Measurements from ENCODE around the gene ADARB1.

Gene ADARB1

DNA sequence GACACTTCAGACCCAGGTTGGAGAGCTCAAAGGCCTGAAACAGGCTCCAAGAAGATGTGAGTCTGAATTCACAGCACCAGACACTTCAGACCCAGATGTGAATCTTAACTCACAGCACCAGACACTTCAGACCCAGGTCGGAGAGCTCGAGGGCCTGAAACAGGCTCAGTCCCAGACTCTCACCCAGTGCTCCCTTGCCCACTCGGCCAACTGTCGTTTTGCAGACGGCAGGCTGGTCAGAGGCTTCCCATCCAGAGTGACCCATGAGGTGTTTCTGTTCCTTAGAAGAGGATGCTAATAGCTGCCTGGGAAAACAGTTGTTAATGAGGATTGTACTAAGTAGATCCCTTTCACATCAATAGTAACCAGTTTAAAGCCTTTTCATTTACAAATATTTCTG lies 88.4 kb downstream of the ADARB1 start:
- H2AFZ ChIP-seq (ENCODE audit: low read length) = no peak overlapping the region
- no peaks in the 10 kb centered on the region for H3K9me2 ChIP-seq (ENCODE audit: low read depth, low read length)
- no peaks in the 10 kb centered on the region for H3K4me1 ChIP-seq (ENCODE audit: insufficient read depth, low read length, severe bottlenecking)
- no peak overlapping the region for H3K9ac ChIP-seq (ENCODE audit: low read length)
- H3K4me2 ChIP-seq (ENCODE audit: low read length) = no peak overlapping the region
- no peak overlapping the region for H3K4me3 ChIP-seq (ENCODE audit: low read depth, low read length, poor library complexity, severe bottlenecking)
- H3K27me3 ChIP-seq (ENCODE audit: insufficient read depth, low read length) = no peaks in the 10 kb centered on the region; the same call in 1 of the 2 replicates
- no peak overlapping the region for H3K27ac ChIP-seq (ENCODE audit: low read depth, low read length, poor library complexity, severe bottlenecking)
- no peaks in the 10 kb centered on the region for H3K36me3 ChIP-seq (ENCODE audit: insufficient read depth, low read length)
- H3F3A ChIP-seq (ENCODE audit: insufficient read depth, low read length) = no peaks in the 10 kb centered on the region
- no peak for TF ChIP-seq EZH2 (IDR thresholded peaks at IDR 0.05; ENCODE audit: borderline replicate concordance, low read length)
- no peaks in the 10 kb centered on the region for H3K79me2 ChIP-seq (ENCODE audit: insufficient read depth, low read length)
- H3K9me3 ChIP-seq (ENCODE audit: low read length) = no peaks in the 10 kb centered on the region
- no peaks in the 10 kb centered on the region for H4K20me1 ChIP-seq (ENCODE audit: insufficient read depth, low read length)

DNA sequence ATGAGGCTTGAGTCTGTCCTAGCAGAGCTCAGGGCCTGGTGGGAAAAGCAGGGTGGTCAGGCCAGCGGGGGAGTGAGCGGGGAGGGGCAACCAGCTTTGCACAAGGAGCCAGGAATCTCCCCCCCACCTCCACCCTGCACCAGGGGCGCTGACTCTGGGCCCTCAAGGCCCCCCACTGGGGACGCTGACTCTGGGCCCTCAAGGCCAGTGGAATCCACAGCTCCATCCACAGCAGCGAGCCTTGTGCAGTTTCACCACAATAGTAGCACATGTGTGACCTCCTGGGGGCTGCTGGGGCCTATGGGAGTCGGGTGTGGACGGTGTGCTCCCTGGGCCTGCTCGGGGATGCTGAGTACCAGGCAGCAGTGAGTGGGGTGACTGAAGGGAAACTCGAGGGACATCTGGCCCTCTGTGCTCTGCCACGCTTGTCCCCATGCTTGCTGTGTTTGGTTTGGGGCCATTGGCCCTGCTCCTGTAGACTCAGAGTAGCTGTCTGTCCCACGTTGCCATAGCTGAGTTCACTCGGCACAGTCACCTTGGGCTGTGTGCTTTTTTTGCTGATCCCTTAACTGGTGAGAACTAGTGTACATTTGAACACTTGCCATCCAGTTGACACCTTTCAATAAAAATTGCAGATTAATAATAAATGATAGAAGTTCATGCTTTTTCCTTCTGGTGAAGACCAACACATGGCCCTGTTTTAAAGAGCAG lies 89.2 kb downstream of the ADARB1 start:
- Histone ChIP-seq H3K9me2 (ENCODE audit: low read depth, low read length) (no peaks in the 10 kb centered on the region), H4K20me1 (ENCODE audit: insufficient read depth, low read length) (no peaks in the 10 kb centered on the region), H3K9me3 (ENCODE audit: low read length) (no peaks in the 10 kb centered on the region), H3K27ac (ENCODE audit: low read depth, low read length, poor library complexity, severe bottlenecking) (no peak overlapping the region), H3K9ac (ENCODE audit: low read length) (no peak overlapping the region), H3K4me2 (ENCODE audit: low read length) (no peak overlapping the region), H3K27me3 (ENCODE audit: insufficient read depth, low read length) (no peaks in the 10 kb centered on the region; the same call in 1 of the 2 replicates), H3F3A (ENCODE audit: insufficient read depth, low read length) (no peaks in the 10 kb centered on the region), H3K4me3 (ENCODE audit: low read depth, low read length, poor library complexity, severe bottlenecking) (no peak overlapping the region), H3K79me2 (ENCODE audit: insufficient read depth, low read length) (no peaks in the 10 kb centered on the region), H2AFZ (ENCODE audit: low read length) (no peak overlapping the region), H3K4me1 (ENCODE audit: insufficient read depth, low read length, severe bottlenecking) (no peaks in the 10 kb centered on the region), H3K36me3 (ENCODE audit: insufficient read depth, low read length) (no peaks in the 10 kb centered on the region)
- TF ChIP-seq, protein P1, sequence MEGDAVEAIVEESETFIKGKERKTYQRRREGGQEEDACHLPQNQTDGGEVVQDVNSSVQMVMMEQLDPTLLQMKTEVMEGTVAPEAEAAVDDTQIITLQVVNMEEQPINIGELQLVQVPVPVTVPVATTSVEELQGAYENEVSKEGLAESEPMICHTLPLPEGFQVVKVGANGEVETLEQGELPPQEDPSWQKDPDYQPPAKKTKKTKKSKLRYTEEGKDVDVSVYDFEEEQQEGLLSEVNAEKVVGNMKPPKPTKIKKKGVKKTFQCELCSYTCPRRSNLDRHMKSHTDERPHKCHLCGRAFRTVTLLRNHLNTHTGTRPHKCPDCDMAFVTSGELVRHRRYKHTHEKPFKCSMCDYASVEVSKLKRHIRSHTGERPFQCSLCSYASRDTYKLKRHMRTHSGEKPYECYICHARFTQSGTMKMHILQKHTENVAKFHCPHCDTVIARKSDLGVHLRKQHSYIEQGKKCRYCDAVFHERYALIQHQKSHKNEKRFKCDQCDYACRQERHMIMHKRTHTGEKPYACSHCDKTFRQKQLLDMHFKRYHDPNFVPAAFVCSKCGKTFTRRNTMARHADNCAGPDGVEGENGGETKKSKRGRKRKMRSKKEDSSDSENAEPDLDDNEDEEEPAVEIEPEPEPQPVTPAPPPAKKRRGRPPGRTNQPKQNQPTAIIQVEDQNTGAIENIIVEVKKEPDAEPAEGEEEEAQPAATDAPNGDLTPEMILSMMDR (IDR thresholded peaks at IDR 0.05; ENCODE audit: low read length) = no peak
- no peak for TF ChIP-seq EZH2 (IDR thresholded peaks at IDR 0.05; ENCODE audit: borderline replicate concordance, low read length)

DNA sequence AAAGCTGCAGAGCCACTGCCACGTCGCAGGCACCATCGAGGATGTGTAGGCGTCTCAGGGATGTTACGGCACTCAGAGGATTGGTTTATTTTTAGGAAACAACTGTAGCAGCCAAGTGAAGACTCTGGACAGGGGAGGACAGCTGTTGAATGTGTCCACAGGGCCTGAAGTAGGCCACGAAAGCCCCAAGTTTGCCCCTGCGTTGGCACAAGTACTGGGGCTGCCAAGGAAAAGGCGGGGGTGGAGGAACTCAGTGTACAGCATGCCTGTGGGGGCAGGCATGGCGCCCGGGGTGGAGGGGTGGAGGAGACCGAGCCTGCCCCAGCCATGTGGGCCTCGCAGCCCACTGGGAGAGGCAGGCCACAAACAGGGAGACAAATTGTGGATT lies 89.7 kb downstream of the ADARB1 start:
- Histone ChIP-seq H3K36me3 (ENCODE audit: insufficient read depth, low read length) (no peaks in the 10 kb centered on the region), H3K27me3 (ENCODE audit: insufficient read depth, low read length) (no peaks in the 10 kb centered on the region; the same call in 1 of the 2 replicates), H2AFZ (ENCODE audit: low read length) (no peak overlapping the region), H3K4me1 (ENCODE audit: insufficient read depth, low read length, severe bottlenecking) (no peaks in the 10 kb centered on the region), H3F3A (ENCODE audit: insufficient read depth, low read length) (no peaks in the 10 kb centered on the region), H3K9ac (ENCODE audit: low read length) (no peak overlapping the region), H3K4me3 (ENCODE audit: low read depth, low read length, poor library complexity, severe bottlenecking) (no peak overlapping the region), H3K4me2 (ENCODE audit: low read length) (no peak overlapping the region), H3K9me3 (ENCODE audit: low read length) (no peaks in the 10 kb centered on the region), H3K9me2 (ENCODE audit: low read depth, low read length) (no peaks in the 10 kb centered on the region), H4K20me1 (ENCODE audit: insufficient read depth, low read length) (no peaks in the 10 kb centered on the region), H3K79me2 (ENCODE audit: insufficient read depth, low read length) (no peaks in the 10 kb centered on the region), H3K27ac (ENCODE audit: low read depth, low read length, poor library complexity, severe bottlenecking) (no peak overlapping the region)
- TF ChIP-seq, protein P1 (IDR thresholded peaks at IDR 0.05; ENCODE audit: low read length) = no peak
- no peak for TF ChIP-seq EZH2 (IDR thresholded peaks at IDR 0.05; ENCODE audit: borderline replicate concordance, low read length)

DNA sequence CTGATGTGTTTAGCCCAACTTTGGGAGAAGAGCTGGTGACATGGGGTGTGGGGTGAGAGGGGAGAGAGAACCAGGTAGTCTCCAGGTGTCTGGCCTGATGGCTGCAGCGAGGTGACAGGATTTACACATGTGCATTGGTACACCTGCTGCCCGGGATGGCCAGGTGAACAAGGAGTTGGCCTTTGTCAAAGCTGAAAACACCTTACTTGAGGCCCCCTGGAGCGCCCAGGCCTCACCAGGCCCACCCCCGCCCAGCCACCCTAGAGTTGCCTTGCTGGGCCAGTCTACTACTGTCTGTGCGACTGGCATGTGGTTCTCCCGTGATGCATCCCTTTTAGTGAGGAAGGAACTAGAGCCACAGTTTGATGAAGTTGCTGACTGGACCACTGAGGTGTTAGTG lies 90.5 kb downstream of the ADARB1 start:
- TF ChIP-seq, protein P1 (IDR thresholded peaks at IDR 0.05; ENCODE audit: low read length) = no peak
- no peak for TF ChIP-seq EZH2 (IDR thresholded peaks at IDR 0.05; ENCODE audit: borderline replicate concordance, low read length)
- no peak overlapping the region for H2AFZ ChIP-seq (ENCODE audit: low read length)

More for the DNA sequence above, 90.5 kb downstream of the ADARB1 start:
- Histone ChIP-seq H3K9me2 (ENCODE audit: low read depth, low read length) (no peaks in the 10 kb centered on the region), H3K9ac (ENCODE audit: low read length) (no peak overlapping the region), H3K27ac (ENCODE audit: low read depth, low read length, poor library complexity, severe bottlenecking) (no peak overlapping the region), H4K20me1 (ENCODE audit: insufficient read depth, low read length) (no peaks in the 10 kb centered on the region), H3K4me1 (ENCODE audit: insufficient read depth, low read length, severe bottlenecking) (no peaks in the 10 kb centered on the region), H3K4me3 (ENCODE audit: low read depth, low read length, poor library complexity, severe bottlenecking) (no peak overlapping the region), H3K9me3 (ENCODE audit: low read length) (no peaks in the 10 kb centered on the region), H3K36me3 (ENCODE audit: insufficient read depth, low read length) (no peaks in the 10 kb centered on the region), H3K4me2 (ENCODE audit: low read length) (no peak overlapping the region), H3F3A (ENCODE audit: insufficient read depth, low read length) (no peaks in the 10 kb centered on the region), H3K79me2 (ENCODE audit: insufficient read depth, low read length) (no peaks in the 10 kb centered on the region), H3K27me3 (ENCODE audit: insufficient read depth, low read length) (peaks cover 3% of the 10 kb centered on the region; the same call in 1 of the 2 replicates)

Measured in OCI-LY1 (cell line).